ENCODE measurements around the gene SLC1A2.

The SLC1A2 gene

GRCh38 chr11:35253237-35253636 lies 166.1 kb downstream of the SLC1A2 start:
- no peaks in the 10 kb centered on the region for H3K36me3 ChIP-seq (ENCODE audit: insufficient read depth, low read length)
- H3K9me3 ChIP-seq (ENCODE audit: insufficient read depth, low read depth, low read length), result no peaks in the 10 kb centered on the region
- no peaks in the 10 kb centered on the region for H3K9me2 ChIP-seq (replicated peaks; ENCODE audit: low read depth, low read length)
- peaks cover 3% of the 10 kb centered on the region; the same call in 1 of the 2 replicates for H3F3A ChIP-seq (ENCODE audit: low read depth)
- no peak overlapping the region for H3K4me2 ChIP-seq (ENCODE audit: low read depth, low read length, poor library complexity, severe bottlenecking)
- H3K9ac ChIP-seq (ENCODE audit: low read depth, low read length, poor library complexity, severe bottlenecking), result no peak overlapping the region
- H3K4me1 ChIP-seq (ENCODE audit: insufficient read depth, low read length, poor library complexity, severe bottlenecking), result peaks cover 2% of the 10 kb centered on the region
- no peaks in the 10 kb centered on the region for H3K27me3 ChIP-seq (ENCODE audit: insufficient read depth, low read length, poor library complexity, severe bottlenecking)
- TF ChIP-seq, protein P1, sequence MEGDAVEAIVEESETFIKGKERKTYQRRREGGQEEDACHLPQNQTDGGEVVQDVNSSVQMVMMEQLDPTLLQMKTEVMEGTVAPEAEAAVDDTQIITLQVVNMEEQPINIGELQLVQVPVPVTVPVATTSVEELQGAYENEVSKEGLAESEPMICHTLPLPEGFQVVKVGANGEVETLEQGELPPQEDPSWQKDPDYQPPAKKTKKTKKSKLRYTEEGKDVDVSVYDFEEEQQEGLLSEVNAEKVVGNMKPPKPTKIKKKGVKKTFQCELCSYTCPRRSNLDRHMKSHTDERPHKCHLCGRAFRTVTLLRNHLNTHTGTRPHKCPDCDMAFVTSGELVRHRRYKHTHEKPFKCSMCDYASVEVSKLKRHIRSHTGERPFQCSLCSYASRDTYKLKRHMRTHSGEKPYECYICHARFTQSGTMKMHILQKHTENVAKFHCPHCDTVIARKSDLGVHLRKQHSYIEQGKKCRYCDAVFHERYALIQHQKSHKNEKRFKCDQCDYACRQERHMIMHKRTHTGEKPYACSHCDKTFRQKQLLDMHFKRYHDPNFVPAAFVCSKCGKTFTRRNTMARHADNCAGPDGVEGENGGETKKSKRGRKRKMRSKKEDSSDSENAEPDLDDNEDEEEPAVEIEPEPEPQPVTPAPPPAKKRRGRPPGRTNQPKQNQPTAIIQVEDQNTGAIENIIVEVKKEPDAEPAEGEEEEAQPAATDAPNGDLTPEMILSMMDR (conservative IDR thresholded peaks at IDR 0.05; ENCODE audit: low read length), result no peak
- no peak for TF ChIP-seq EZH2phosphoT487 (IDR thresholded peaks at IDR 0.05; ENCODE audit: borderline replicate concordance)
- no peak overlapping the region for H2AFZ ChIP-seq (ENCODE audit: low read length)
- H4K20me1 ChIP-seq (ENCODE audit: insufficient read depth, low read length, poor library complexity, severe bottlenecking), result no peaks in the 10 kb centered on the region
- H3K79me2 ChIP-seq (ENCODE audit: insufficient read depth, low read length), result no peaks in the 10 kb centered on the region
- no peak overlapping the region for H3K4me3 ChIP-seq (ENCODE audit: low read length, poor library complexity, severe bottlenecking)

DNA sequence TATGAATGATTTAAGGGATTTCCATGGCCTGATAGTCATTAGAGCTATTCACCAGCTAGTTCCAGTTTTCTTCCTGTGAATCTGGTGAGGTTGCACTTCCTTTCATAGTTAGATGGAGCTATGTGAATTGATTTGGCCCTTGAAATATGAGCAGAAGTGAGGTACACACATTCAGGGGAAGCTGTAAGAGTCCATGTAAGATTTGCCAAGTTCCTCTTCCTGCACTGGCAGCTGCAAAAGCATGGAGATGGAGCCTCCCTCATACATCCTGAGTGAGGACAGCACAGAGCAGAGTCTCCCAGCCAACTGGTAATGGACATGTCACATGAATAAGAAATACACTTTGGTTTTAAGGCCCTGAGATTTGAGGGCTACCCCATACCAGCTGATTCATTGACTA lies 168.7 kb downstream of the SLC1A2 start:
- Histone ChIP-seq H3K79me2 (ENCODE audit: insufficient read depth, low read length) (no peaks in the 10 kb centered on the region), H3K9me2 (replicated peaks; ENCODE audit: low read depth, low read length) (no peaks in the 10 kb centered on the region), H3K4me2 (ENCODE audit: low read depth, low read length, poor library complexity, severe bottlenecking) (no peak overlapping the region), H3K4me1 (ENCODE audit: insufficient read depth, low read length, poor library complexity, severe bottlenecking) (peaks cover 12% of the 10 kb centered on the region), H2AFZ (ENCODE audit: low read length) (no peak overlapping the region), H3F3A (ENCODE audit: low read depth) (peaks cover 3% of the 10 kb centered on the region; the same call in 1 of the 2 replicates), H3K9me3 (ENCODE audit: insufficient read depth, low read depth, low read length) (no peaks in the 10 kb centered on the region), H4K20me1 (ENCODE audit: insufficient read depth, low read length, poor library complexity, severe bottlenecking) (no peaks in the 10 kb centered on the region), H3K4me3 (ENCODE audit: low read length, poor library complexity, severe bottlenecking) (no peak overlapping the region), H3K27me3 (ENCODE audit: insufficient read depth, low read length, poor library complexity, severe bottlenecking) (no peaks in the 10 kb centered on the region), H3K36me3 (ENCODE audit: insufficient read depth, low read length) (no peaks in the 10 kb centered on the region), H3K9ac (ENCODE audit: low read depth, low read length, poor library complexity, severe bottlenecking) (no peak overlapping the region)
- TF ChIP-seq, protein P1 (conservative IDR thresholded peaks at IDR 0.05; ENCODE audit: low read length), result no peak
- TF ChIP-seq EZH2phosphoT487 (IDR thresholded peaks at IDR 0.05; ENCODE audit: borderline replicate concordance), result no peak

DNA sequence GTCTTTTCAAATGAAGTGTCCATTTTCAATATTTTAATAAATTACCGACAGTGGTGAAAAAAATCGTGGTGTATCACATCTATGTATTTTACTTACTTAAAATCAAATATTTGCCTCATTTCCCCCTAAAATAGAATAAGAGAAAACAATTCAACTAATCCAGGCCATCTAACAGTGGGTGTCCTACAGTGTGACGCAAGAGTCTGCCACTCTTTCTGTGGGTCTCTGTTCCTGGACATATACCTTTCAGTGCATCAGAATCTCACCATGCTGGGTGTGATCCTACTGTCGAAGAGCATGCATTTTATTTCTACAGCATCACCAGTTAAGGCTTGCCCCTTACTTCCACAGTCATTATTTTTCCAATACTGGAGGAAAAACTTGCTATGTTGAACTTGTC lies 169.2 kb downstream of the SLC1A2 start:
- H3F3A ChIP-seq (ENCODE audit: low read depth), result peaks cover 3% of the 10 kb centered on the region; the same call in 1 of the 2 replicates
- H3K27me3 ChIP-seq (ENCODE audit: insufficient read depth, low read length, poor library complexity, severe bottlenecking), result no peaks in the 10 kb centered on the region
- TF ChIP-seq, protein P1 (conservative IDR thresholded peaks at IDR 0.05; ENCODE audit: low read length), result no peak
- no peak for TF ChIP-seq EZH2phosphoT487 (IDR thresholded peaks at IDR 0.05; ENCODE audit: borderline replicate concordance)
- no peak overlapping the region for H3K4me3 ChIP-seq (ENCODE audit: low read length, poor library complexity, severe bottlenecking)
- H3K79me2 ChIP-seq (ENCODE audit: insufficient read depth, low read length), result no peaks in the 10 kb centered on the region
- H3K36me3 ChIP-seq (ENCODE audit: insufficient read depth, low read length), result no peaks in the 10 kb centered on the region
- H2AFZ ChIP-seq (ENCODE audit: low read length), result no peak overlapping the region
- H3K9me2 ChIP-seq (replicated peaks; ENCODE audit: low read depth, low read length), result no peaks in the 10 kb centered on the region
- no peaks in the 10 kb centered on the region for H4K20me1 ChIP-seq (ENCODE audit: insufficient read depth, low read length, poor library complexity, severe bottlenecking)
- H3K9ac ChIP-seq (ENCODE audit: low read depth, low read length, poor library complexity, severe bottlenecking), result no peak overlapping the region
- no peaks in the 10 kb centered on the region for H3K9me3 ChIP-seq (ENCODE audit: insufficient read depth, low read depth, low read length)
- peaks cover 12% of the 10 kb centered on the region for H3K4me1 ChIP-seq (ENCODE audit: insufficient read depth, low read length, poor library complexity, severe bottlenecking)
- H3K4me2 ChIP-seq (ENCODE audit: low read depth, low read length, poor library complexity, severe bottlenecking), result no peak overlapping the region

Data from Loucy (cell line).